ENCODE data around the gene OOSP1.

DNA sequence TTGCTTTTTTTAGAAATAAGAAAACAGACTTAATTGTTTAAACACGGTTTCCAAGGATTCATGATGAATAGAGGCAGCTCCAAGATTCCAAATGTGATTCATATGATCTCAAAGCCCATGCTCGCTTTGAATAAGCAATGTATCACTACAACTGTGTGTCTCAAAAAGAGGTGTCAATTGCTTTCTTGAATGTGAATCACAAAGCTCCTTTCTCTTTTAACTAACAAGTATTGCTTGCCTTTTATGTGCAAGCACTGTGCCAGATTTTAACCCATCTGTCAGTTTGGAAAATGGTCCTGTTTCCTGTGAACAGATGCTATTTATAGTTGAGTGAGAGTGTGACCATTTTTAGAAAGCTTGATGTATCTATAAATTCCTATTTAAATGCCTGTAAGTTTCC lies 6.5 kb downstream of the OOSP1 start:
- no peak for TF ChIP-seq POLR2A (IDR thresholded peaks at IDR 0.05; ENCODE audit: extremely low read depth, insufficient read length)
- TF ChIP-seq, protein P1, sequence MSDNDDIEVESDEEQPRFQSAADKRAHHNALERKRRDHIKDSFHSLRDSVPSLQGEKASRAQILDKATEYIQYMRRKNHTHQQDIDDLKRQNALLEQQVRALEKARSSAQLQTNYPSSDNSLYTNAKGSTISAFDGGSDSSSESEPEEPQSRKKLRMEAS (IDR thresholded peaks at IDR 0.05; ENCODE audit: low read depth, low read length): no peak
- TF ChIP-seq, protein P2, sequence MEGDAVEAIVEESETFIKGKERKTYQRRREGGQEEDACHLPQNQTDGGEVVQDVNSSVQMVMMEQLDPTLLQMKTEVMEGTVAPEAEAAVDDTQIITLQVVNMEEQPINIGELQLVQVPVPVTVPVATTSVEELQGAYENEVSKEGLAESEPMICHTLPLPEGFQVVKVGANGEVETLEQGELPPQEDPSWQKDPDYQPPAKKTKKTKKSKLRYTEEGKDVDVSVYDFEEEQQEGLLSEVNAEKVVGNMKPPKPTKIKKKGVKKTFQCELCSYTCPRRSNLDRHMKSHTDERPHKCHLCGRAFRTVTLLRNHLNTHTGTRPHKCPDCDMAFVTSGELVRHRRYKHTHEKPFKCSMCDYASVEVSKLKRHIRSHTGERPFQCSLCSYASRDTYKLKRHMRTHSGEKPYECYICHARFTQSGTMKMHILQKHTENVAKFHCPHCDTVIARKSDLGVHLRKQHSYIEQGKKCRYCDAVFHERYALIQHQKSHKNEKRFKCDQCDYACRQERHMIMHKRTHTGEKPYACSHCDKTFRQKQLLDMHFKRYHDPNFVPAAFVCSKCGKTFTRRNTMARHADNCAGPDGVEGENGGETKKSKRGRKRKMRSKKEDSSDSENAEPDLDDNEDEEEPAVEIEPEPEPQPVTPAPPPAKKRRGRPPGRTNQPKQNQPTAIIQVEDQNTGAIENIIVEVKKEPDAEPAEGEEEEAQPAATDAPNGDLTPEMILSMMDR (IDR thresholded peaks at IDR 0.05; ENCODE audit: low read depth, low read length): no peak
- no peak for TF ChIP-seq MYC (IDR thresholded peaks at IDR 0.05; ENCODE audit: low read depth, low read length)

All from NB4 (cell line).